Keratinocyte (primary cell): ENCODE measurements around the gene MTA3. TPM values are rescaled to one million over a fixed set of nuclear protein-coding genes. Genes with fewer than 3 reads are reported as not detected.

Source experiments
- DNase-seq: peaks from one replicate; pipeline ENCODE4 v3.0.0-alpha.2; 2011; ENCODE audit warnings: low read depth, missing footprints, low spot score
- FAIRE-seq: peaks from 2 replicates; lab custom pipeline; 2011; peaks lifted over from hg19 to GRCh38; lab: Jason Lieb, UNC
- H2AFZ ChIP-seq: 2 replicates; pipeline ENCODE4 v1.6.0; 2012; ENCODE audit warnings: low read length, control low read depth, inconsistent platforms; ENCODE audit not compliant: control insufficient read depth
- H3K27ac ChIP-seq: 2 replicates; pipeline ENCODE4 v1.5.1; 2011; ENCODE audit warnings: low read length; ENCODE audit not compliant: control insufficient read depth, insufficient read depth
- H3K27me3 ChIP-seq: 3 replicates; pipeline ENCODE4 v1.6.0; 2011; ENCODE audit warnings: low read length; ENCODE audit not compliant: control insufficient read depth, insufficient read depth; ENCODE audit errors: extremely low read depth
- H3K36me3 ChIP-seq, 2 experiments: 2 replicates in 1 of 2; 3 replicates in 1 of 2; pipeline ENCODE4 v1.5.1; 2011; ENCODE audit warnings: low read length in 2 of 2, mild to moderate bottlenecking in 1 of 2; ENCODE audit not compliant: control insufficient read depth in 2 of 2, insufficient read depth in 2 of 2; ENCODE audit errors: extremely low read depth in 1 of 2
- H3K4me1 ChIP-seq: 3 replicates; pipeline ENCODE4 v1.5.1; 2011; ENCODE audit warnings: low read length; ENCODE audit not compliant: control insufficient read depth, insufficient read depth; ENCODE audit errors: extremely low read depth
- H3K4me2 ChIP-seq: 3 replicates; pipeline ENCODE4 v1.6.0; 2011; ENCODE audit warnings: low read depth, low read length; ENCODE audit not compliant: control insufficient read depth, insufficient read depth; ENCODE audit errors: extremely low read depth
- H3K4me3 ChIP-seq, 3 experiments: fragments of 200-600 bp in 1 of 3; sonication (generic) in 1 of 3; 2 replicates in 2 of 3; 3 replicates in 1 of 3; pipeline ENCODE4 v1.5.1; 2011 to 2016; ENCODE audit warnings: low read length in 3 of 3, mild to moderate bottlenecking in 3 of 3, control low read depth in 2 of 3, inconsistent platforms in 1 of 3, low read depth in 1 of 3, mixed read lengths in 1 of 3, mixed run types in 1 of 3, moderate library complexity in 1 of 3; ENCODE audit not compliant: control insufficient read depth in 2 of 3, insufficient read depth in 2 of 3; ENCODE audit errors: extremely low read depth in 1 of 3
- H3K79me2 ChIP-seq: 2 replicates; pipeline ENCODE4 v1.6.0; 2012; ENCODE audit warnings: low read length; ENCODE audit not compliant: control insufficient read depth, insufficient read depth
- H3K9ac ChIP-seq: 3 replicates; pipeline ENCODE4 v1.6.0; 2011; ENCODE audit warnings: low read length; ENCODE audit not compliant: control insufficient read depth, insufficient read depth; ENCODE audit errors: extremely low read depth
- H3K9me1 ChIP-seq: 3 replicates; pipeline ENCODE4 v1.6.0; 2011; ENCODE audit warnings: low read length; ENCODE audit not compliant: control insufficient read depth, insufficient read depth; ENCODE audit errors: extremely low read depth
- H3K9me3 ChIP-seq: 2 replicates; pipeline ENCODE4 v1.5.1; 2012; ENCODE audit warnings: low read depth, low read length; ENCODE audit not compliant: control insufficient read depth
- H4K20me1 ChIP-seq: 3 replicates; pipeline ENCODE4 v1.6.0; 2011; ENCODE audit warnings: low read length; ENCODE audit not compliant: control insufficient read depth, insufficient read depth; ENCODE audit errors: extremely low read depth
- CTCF ChIP-seq, 3 experiments: IDR thresholded peaks in 1 of 3; conservative IDR thresholded peaks in 1 of 3; optimal IDR thresholded peaks in 1 of 3; 2 replicates in 2 of 3; 3 replicates in 1 of 3; pipeline versions ENCODE3 to v1.5.1; 2011; ENCODE audit warnings: low read length in 3 of 3, mild to moderate bottlenecking in 3 of 3, moderate library complexity in 2 of 3, control low read depth in 1 of 3, inconsistent platforms in 1 of 3; ENCODE audit not compliant: insufficient read depth in 2 of 3; ENCODE audit errors: extremely low read depth in 1 of 3
- EZH2 ChIP-seq: IDR thresholded peaks from one replicate; pipeline ENCODE4 v1.6.1; 2012; ENCODE audit warnings: inconsistent platforms, mild to moderate bottlenecking, low read length, moderate library complexity
- dilution Hi-C: fragments of 300-500 bp; cut with MboI; formaldehyde crosslinking; loops from one replicate; pipeline ENCODE4 v1.7.0; 2020; ENCODE audit warnings: low sequenced_read_pairs; ENCODE audit not compliant: extremely low pct_ligation_motif_present
- polyA plus RNA-seq, 5 experiments: library from polyadenylated mRNA; depleted of rRNA in 3 of 5; stranded (reverse) in 3 of 5; stranded (forward) in 1 of 5; unstranded in 1 of 5; fragments of >200 nt; gene quantifications; 1 replicate in 1 of 5; 2 replicates in 3 of 5; 3 replicates in 1 of 5; pipeline versions ENCODE4 v1.2.1 to v1.2.3, GENCODE V29; 2011 to 2012; ENCODE audit warnings: missing spikeins in 2 of 5, low read depth in 1 of 5, low replicate concordance in 1 of 5

Gene MTA3
- polyA plus RNA-seq, 1 donor (not counting 4 experiments of a cell fraction or from before 2014, with no cell fraction given): 34.3 TPM

GRCh38 chr2:42572297-42573081 lies 4.1 kb downstream of the MTA3 start:
- Histone ChIP-seq H3K9me1 (no peaks in the 10 kb centered on the region), H3K79me2 (peaks cover 19% of the 10 kb centered on the region), H4K20me1 (no peaks in the 10 kb centered on the region), H3K4me3 (no peak overlapping the region), H3K9ac (no peak overlapping the region), H2AFZ (no peak overlapping the region), H3K9me3 (no peaks in the 10 kb centered on the region), H3K4me1 (peaks cover 2% of the 10 kb centered on the region), H3K36me3 (peaks cover 4 to 5% of the 10 kb centered on the region in 2 experiments), H3K4me2 (no peak overlapping the region), H3K27ac (no peak overlapping the region), H3K27me3 (no peaks in the 10 kb centered on the region)
- no peak for TF ChIP-seq CTCF (optimal IDR thresholded peaks at IDR 0.05 in 1 of 3, IDR thresholded peaks at IDR 0.05 in 1 of 3, conservative IDR thresholded peaks at IDR 0.05 in 1 of 3; ENCODE audit: extremely low read depth in 1 of 3, insufficient read depth in 2 of 3, low read length in 3 of 3)
- TF ChIP-seq EZH2: no peak
- FAIRE-seq: no peak
- no peak for DNase-seq
- dilution Hi-C loops: no loop called here

- H3K4me1 ChIP-seq: peaks cover 2% of the 10 kb centered on the region
- H3K27me3 ChIP-seq: no peaks in the 10 kb centered on the region
- no peak overlapping the region for H3K4me3 ChIP-seq
- peaks cover 19% of the 10 kb centered on the region for H3K79me2 ChIP-seq
- no peak for FAIRE-seq
- H2AFZ ChIP-seq: no peak overlapping the region
- TF ChIP-seq CTCF (optimal IDR thresholded peaks at IDR 0.05 in 1 of 3, IDR thresholded peaks at IDR 0.05 in 1 of 3, conservative IDR thresholded peaks at IDR 0.05 in 1 of 3; ENCODE audit: extremely low read depth in 1 of 3, insufficient read depth in 2 of 3, low read length in 3 of 3): no peak
- TF ChIP-seq EZH2: no peak
- H3K27ac ChIP-seq: no peak overlapping the region
- no peak overlapping the region for H3K9ac ChIP-seq
- no peaks in the 10 kb centered on the region for H4K20me1 ChIP-seq
- H3K9me1 ChIP-seq: no peaks in the 10 kb centered on the region
- H3K36me3 ChIP-seq: peaks cover 4 to 5% of the 10 kb centered on the region in 2 experiments
- dilution Hi-C loops: no loop called here
- H3K4me2 ChIP-seq: no peak overlapping the region
- no peak for DNase-seq
- no peaks in the 10 kb centered on the region for H3K9me3 ChIP-seq
These were observed 4.8 kb downstream of the MTA3 start for GRCh38 chr2:42573256-42573655.
